Esophagus muscularis mucosa (tissue), 3 donors: ENCODE results near the gene SCLT1.

ENCODE experiments used
- POLR2A ChIP-seq: fragments of 450-650 bp; IDR thresholded peaks from one replicate; pipeline ENCODE4 v1.6.1; 2017; ENCODE audit warnings: antibody characterized with exemption, moderate library complexity, mild to moderate bottlenecking, low read depth
- POLR2AphosphoS5 ChIP-seq, 2 donors: sonication (generic); formaldehyde crosslinking; IDR thresholded peaks; one replicate each; pipeline ENCODE4 v1.6.1; 2017; ENCODE audit warnings: antibody characterized with exemption in 2 of 2
- TF ChIP-seq, protein P1 (sequence below), 3 experiments: fragments of 200-600 bp in 2 of 3; fragments of 450-650 bp in 1 of 3; sonication (generic) in 2 of 3; IDR thresholded peaks; one replicate each; pipeline ENCODE4 v1.5.1; 2017 to 2019; ENCODE audit warnings: antibody characterized with exemption in 3 of 3, mild to moderate bottlenecking in 2 of 3, moderate library complexity in 1 of 3

DNA sequence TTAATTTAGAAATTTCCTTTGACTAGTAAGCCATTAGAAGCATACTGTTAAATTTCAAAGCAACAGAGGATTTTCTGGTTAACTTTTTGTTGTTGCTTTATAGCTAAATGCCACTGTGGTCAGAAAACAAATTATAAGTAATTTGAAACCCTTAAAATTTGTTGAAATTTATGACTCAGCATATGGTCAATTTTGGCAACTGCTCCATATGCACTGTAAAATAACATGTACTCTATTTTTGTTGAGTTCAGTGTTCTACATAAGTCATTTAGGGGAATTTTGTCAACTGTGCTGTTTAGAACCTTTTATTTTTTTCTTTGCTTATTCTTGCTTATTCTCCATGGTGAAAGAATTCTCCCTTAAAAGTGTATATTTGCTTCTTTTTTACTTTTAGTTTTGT is 28.6 kb downstream of the SCLT1 start:
- TF ChIP-seq, protein P1, sequence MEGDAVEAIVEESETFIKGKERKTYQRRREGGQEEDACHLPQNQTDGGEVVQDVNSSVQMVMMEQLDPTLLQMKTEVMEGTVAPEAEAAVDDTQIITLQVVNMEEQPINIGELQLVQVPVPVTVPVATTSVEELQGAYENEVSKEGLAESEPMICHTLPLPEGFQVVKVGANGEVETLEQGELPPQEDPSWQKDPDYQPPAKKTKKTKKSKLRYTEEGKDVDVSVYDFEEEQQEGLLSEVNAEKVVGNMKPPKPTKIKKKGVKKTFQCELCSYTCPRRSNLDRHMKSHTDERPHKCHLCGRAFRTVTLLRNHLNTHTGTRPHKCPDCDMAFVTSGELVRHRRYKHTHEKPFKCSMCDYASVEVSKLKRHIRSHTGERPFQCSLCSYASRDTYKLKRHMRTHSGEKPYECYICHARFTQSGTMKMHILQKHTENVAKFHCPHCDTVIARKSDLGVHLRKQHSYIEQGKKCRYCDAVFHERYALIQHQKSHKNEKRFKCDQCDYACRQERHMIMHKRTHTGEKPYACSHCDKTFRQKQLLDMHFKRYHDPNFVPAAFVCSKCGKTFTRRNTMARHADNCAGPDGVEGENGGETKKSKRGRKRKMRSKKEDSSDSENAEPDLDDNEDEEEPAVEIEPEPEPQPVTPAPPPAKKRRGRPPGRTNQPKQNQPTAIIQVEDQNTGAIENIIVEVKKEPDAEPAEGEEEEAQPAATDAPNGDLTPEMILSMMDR (IDR thresholded peaks at IDR 0.05): no peak
- TF ChIP-seq POLR2A (no peak), POLR2AphosphoS5 (IDR thresholded peaks at IDR 0.05) (no peak)
